GM11168 (cell line): ENCODE results near the gene LRRC51.

ENCODE experiments used
- in situ Hi-C: fragments of 300-500 bp; cut with MboI; formaldehyde crosslinking; loops from one replicate; pipeline ENCODE4 v1.12.0; 2022; ENCODE audit warnings: low sequenced_read_pairs; ENCODE audit not compliant: unreplicated experiment

The LRRC51 gene

GRCh38 chr11:72069787-72070251 is 10.8 kb upstream of the LRRC51 start:
- in situ Hi-C loops, result no loop called here

- in situ Hi-C loops, result no loop called here
These were observed 10.2 kb upstream of the LRRC51 start for GRCh38 chr11:72070491-72070890.

GRCh38 chr11:72072348-72072747 is 8.3 kb upstream of the LRRC51 start:
- in situ Hi-C loops, result no loop called here

GRCh38 chr11:72075109-72075508 is 5.5 kb upstream of the LRRC51 start:
- in situ Hi-C loops, result no loop called here

- in situ Hi-C loops, result no loop called here
These were observed 4.9 kb upstream of the LRRC51 start for GRCh38 chr11:72075756-72076155.

- in situ Hi-C loops, result no loop called here
These were observed 2.2 kb upstream of the LRRC51 start for GRCh38 chr11:72078477-72078876.

GRCh38 chr11:72079819-72080325 is 778 bp upstream of the LRRC51 start:
- in situ Hi-C loops, result no loop called here

- in situ Hi-C loops, result no loop called here
These were observed 564 bp downstream of the LRRC51 start for GRCh38 chr11:72081184-72081644.

GRCh38 chr11:72081821-72082453 is 1.3 kb downstream of the LRRC51 start:
- in situ Hi-C loops, result no loop called here

GRCh38 chr11:72083414-72083813 is 2.8 kb downstream of the LRRC51 start:
- in situ Hi-C loops, result no loop called here

GRCh38 chr11:72084076-72084475 is 3.4 kb downstream of the LRRC51 start:
- in situ Hi-C loops, result no loop called here

- in situ Hi-C loops, result no loop called here
These were observed 4.3 kb downstream of the LRRC51 start for GRCh38 chr11:72084965-72085364.

GRCh38 chr11:72085621-72086351 is 5.1 kb downstream of the LRRC51 start:
- in situ Hi-C loops, result no loop called here

GRCh38 chr11:72088076-72088808 is 7.6 kb downstream of the LRRC51 start:
- in situ Hi-C loops, result no loop called here

GRCh38 chr11:72091292-72091691 is 10.6 kb downstream of the LRRC51 start:
- in situ Hi-C loops, result loop anchor here (10.0 kb wide), 1 partner anchor 66 kb away; no protein-coding TSS in a partner anchor

- in situ Hi-C loops, result loop anchor here (10.0 kb wide), 1 partner anchor 74 kb away; no protein-coding TSS in a partner anchor
These were observed 18.1 kb downstream of the LRRC51 start for GRCh38 chr11:72098741-72099140.

GRCh38 chr11:72100009-72100408 is 19.4 kb downstream of the LRRC51 start:
- in situ Hi-C loops, result no loop called here

- in situ Hi-C loops, result no loop called here
These were observed 19.8 kb downstream of the LRRC51 start for GRCh38 chr11:72100462-72100861.

GRCh38 chr11:72102162-72102561 is 21.5 kb downstream of the LRRC51 start:
- in situ Hi-C loops, result no loop called here

- in situ Hi-C loops, result no loop called here
These were observed 21.9 kb downstream of the LRRC51 start for GRCh38 chr11:72102631-72102945.
